Spleen (tissue), 7 donors: ENCODE results near the gene TMEM167B.

Experiments
- CTCF ChIP-seq, 11 experiments: fragments of 200-600 bp in 7 of 11; fragments of 450-650 bp in 4 of 11; sonication (generic) in 4 of 11; IDR thresholded peaks in 8 of 11; conservative IDR thresholded peaks in 3 of 11; 1 replicate in 7 of 11; 2 replicates in 4 of 11; pipeline versions ENCODE4 v1.4.0 to v1.8.0; 2016 to 2021; ENCODE audit warnings: antibody characterized with exemption in 11 of 11, inconsistent platforms in 4 of 11, mild to moderate bottlenecking in 1 of 11
- POLR2AphosphoS5 ChIP-seq, 3 donors: sonication (generic); formaldehyde crosslinking; IDR thresholded peaks; one replicate each; pipeline ENCODE4 v1.5.1; 2017; ENCODE audit warnings: antibody characterized with exemption in 3 of 3
- donor health status: DM: no; HTN: no; CAD: no; lungs with moderate emphysema.
- donor health status: DM: no; HTN: no; CAD: no.
- donor health status: DM: no; HTN: no; CAD: no.

GRCh38 chr1:109142260-109142659, 51.7 kb downstream of the TMEM167B start:
- TF ChIP-seq POLR2AphosphoS5 (IDR thresholded peaks at IDR 0.05) = no peak
- TF ChIP-seq CTCF (IDR thresholded peaks at IDR 0.05 in 8 of 11, conservative IDR thresholded peaks at IDR 0.05 in 3 of 11) = no peak
